Spleen (tissue), 7 donors: ENCODE results near the gene NR2F6.

Experiments used
- POLR2A ChIP-seq, 3 donors: fragments of 450-650 bp; IDR thresholded peaks; one replicate each; pipeline ENCODE4 v1.5.1; 2017; ENCODE audit warnings: antibody characterized with exemption in 3 of 3, mild to moderate bottlenecking in 1 of 3
- POLR2AphosphoS5 ChIP-seq, 3 donors: sonication (generic); formaldehyde crosslinking; IDR thresholded peaks; one replicate each; pipeline ENCODE4 v1.5.1; 2017; ENCODE audit warnings: antibody characterized with exemption in 3 of 3
- TF ChIP-seq, protein P1 (sequence below), 11 experiments: fragments of 200-600 bp in 7 of 11; fragments of 450-650 bp in 4 of 11; sonication (generic) in 4 of 11; IDR thresholded peaks in 8 of 11; conservative IDR thresholded peaks in 3 of 11; 1 replicate in 7 of 11; 2 replicates in 4 of 11; pipeline versions ENCODE4 v1.4.0 to v1.8.0; 2016 to 2021; ENCODE audit warnings: antibody characterized with exemption in 11 of 11, inconsistent platforms in 4 of 11, mild to moderate bottlenecking in 1 of 11
- donor health status: DM: no; HTN: no; CAD: no; lungs with moderate emphysema.
- donor health status: DM: no; HTN: no; CAD: no.
- donor health status: DM: no; HTN: no; CAD: no.

DNA sequence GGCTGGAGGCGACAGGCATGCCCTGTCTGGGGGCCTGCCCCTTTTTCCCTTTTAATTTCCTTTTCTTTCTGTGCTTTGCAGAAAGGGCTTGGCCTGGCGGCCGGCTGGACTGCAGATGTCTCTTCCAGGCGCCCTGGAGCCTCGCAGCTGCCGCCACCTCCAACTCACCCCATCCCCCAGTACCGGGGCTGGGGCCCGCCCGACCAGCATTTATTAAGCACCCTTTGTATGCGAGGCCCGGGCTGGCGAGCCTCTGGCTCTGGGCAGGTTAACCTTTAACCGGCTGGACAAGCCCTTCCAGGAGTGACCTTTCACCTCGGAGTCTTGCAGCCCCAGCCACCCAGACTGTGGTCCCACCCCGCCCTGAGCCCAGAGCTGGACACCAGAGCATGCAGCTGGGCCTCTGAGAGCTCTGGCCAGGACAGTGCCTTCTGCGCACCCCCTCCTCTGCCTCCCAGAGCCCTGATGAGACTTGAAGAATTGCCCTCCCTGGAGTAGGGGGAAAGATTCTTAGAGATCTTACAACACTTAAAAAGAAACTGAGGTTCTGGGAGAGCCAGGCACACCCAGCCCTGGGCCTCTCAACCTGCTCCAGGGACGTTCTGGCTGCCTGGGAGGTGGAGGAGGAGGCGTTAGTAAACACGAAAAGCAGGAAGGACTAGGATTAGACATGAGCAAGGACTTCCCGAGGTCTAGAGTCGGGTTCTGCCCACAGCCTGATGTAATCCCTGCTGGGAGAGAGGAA, 1.1 kb upstream of the NR2F6 start:
- TF ChIP-seq, protein P1, sequence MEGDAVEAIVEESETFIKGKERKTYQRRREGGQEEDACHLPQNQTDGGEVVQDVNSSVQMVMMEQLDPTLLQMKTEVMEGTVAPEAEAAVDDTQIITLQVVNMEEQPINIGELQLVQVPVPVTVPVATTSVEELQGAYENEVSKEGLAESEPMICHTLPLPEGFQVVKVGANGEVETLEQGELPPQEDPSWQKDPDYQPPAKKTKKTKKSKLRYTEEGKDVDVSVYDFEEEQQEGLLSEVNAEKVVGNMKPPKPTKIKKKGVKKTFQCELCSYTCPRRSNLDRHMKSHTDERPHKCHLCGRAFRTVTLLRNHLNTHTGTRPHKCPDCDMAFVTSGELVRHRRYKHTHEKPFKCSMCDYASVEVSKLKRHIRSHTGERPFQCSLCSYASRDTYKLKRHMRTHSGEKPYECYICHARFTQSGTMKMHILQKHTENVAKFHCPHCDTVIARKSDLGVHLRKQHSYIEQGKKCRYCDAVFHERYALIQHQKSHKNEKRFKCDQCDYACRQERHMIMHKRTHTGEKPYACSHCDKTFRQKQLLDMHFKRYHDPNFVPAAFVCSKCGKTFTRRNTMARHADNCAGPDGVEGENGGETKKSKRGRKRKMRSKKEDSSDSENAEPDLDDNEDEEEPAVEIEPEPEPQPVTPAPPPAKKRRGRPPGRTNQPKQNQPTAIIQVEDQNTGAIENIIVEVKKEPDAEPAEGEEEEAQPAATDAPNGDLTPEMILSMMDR (IDR thresholded peaks at IDR 0.05 in 8 of 11, conservative IDR thresholded peaks at IDR 0.05 in 3 of 11): no peak
- TF ChIP-seq POLR2A (IDR thresholded peaks at IDR 0.05) (no peak), POLR2AphosphoS5 (IDR thresholded peaks at IDR 0.05) (no peak)
